ENCODE results near the gene UBN1.
"Not testable (repeated sequence)": the region's sequence is repeated elsewhere in the genome, so short reads cannot be mapped to it uniquely, and the experiment has no call there.

Gene UBN1

GRCh38 chr16:4927661-4928060, 80.4 kb downstream of the UBN1 start:
- H3K36me3 Mint-ChIP-seq (ENCODE audit: low read depth): no peaks in the 10 kb centered on the region
- H3K27ac Mint-ChIP-seq: no peak overlapping the region
- DNase-seq: no peak
- peaks cover 4% of the 10 kb centered on the region for H3K27me3 Mint-ChIP-seq
- peaks cover 13% of the 10 kb centered on the region for H3K9me3 Mint-ChIP-seq
- H3K4me3 Mint-ChIP-seq: no peak overlapping the region
- no peaks in the 10 kb centered on the region for H3K4me1 Mint-ChIP-seq (ENCODE audit: low read depth)

- no peak for DNase-seq
- Mint-ChIP-seq H3K36me3 (ENCODE audit: low read depth) (no peaks in the 10 kb centered on the region), H3K9me3 (peaks cover 13% of the 10 kb centered on the region), H3K4me3 (no peak overlapping the region), H3K27ac (no peak overlapping the region), H3K4me1 (ENCODE audit: low read depth) (no peaks in the 10 kb centered on the region), H3K27me3 (peaks cover 2% of the 10 kb centered on the region)
These were observed 80.9 kb downstream of the UBN1 start for GRCh38 chr16:4928227-4928626.

- H3K36me3 Mint-ChIP-seq (ENCODE audit: low read depth); H3K4me1 Mint-ChIP-seq (ENCODE audit: low read depth); DNase-seq; H3K27ac Mint-ChIP-seq; H3K4me3 Mint-ChIP-seq: not testable (repeated sequence)
- Mint-ChIP-seq H3K27me3 (peaks cover 13% of the 10 kb centered on the region), H3K9me3 (peaks cover 13% of the 10 kb centered on the region)
These were observed 82.3 kb downstream of the UBN1 start for GRCh38 chr16:4929619-4930018.

- DNase-seq: no peak
- no peak overlapping the region for H3K4me3 Mint-ChIP-seq
- H3K27ac Mint-ChIP-seq: no peak overlapping the region
- H3K27me3 Mint-ChIP-seq: peaks cover 25% of the 10 kb centered on the region
- H3K9me3 Mint-ChIP-seq: peaks cover 7% of the 10 kb centered on the region
- no peaks in the 10 kb centered on the region for H3K36me3 Mint-ChIP-seq (ENCODE audit: low read depth)
- H3K4me1 Mint-ChIP-seq (ENCODE audit: low read depth): no peaks in the 10 kb centered on the region
These were observed 84.1 kb downstream of the UBN1 start for GRCh38 chr16:4931381-4931780.
